ENCODE data around the gene OSER1.

The OSER1 gene

GRCh38 chr20:44219791-44220190 is 9.2 kb upstream of the OSER1 start:
- Histone ChIP-seq H4K20me1 (ENCODE audit: insufficient read depth) (no peaks in the 10 kb centered on the region), H3K9ac (no peak overlapping the region), H3K36me3 (ENCODE audit: insufficient read depth) (no peaks in the 10 kb centered on the region), H3K4me1 (ENCODE audit: low read depth, poor library complexity, severe bottlenecking) (peaks cover 6% of the 10 kb centered on the region), H2AFZ (ENCODE audit: low read depth) (no peak overlapping the region), H3K27me3 (ENCODE audit: insufficient read depth, low read depth) (no peaks in the 10 kb centered on the region), H3K4me2 (no peak overlapping the region), H3K4me3 (IDR thresholded peaks at IDR 0.05; ENCODE audit: insufficient read depth, low read depth, low read length) (no peak overlapping the region), H3K27ac (no peak overlapping the region), H3K79me2 (ENCODE audit: insufficient read depth, low read depth) (no peaks in the 10 kb centered on the region)
- no peak for TF ChIP-seq CTCF (conservative IDR thresholded peaks at IDR 0.05; ENCODE audit: low read depth, low read length)

GRCh38 chr20:44219170-44219730 is 8.7 kb upstream of the OSER1 start:
- Histone ChIP-seq H3K79me2 (ENCODE audit: insufficient read depth, low read depth) (no peaks in the 10 kb centered on the region), H2AFZ (ENCODE audit: low read depth) (no peak overlapping the region), H3K27me3 (ENCODE audit: insufficient read depth, low read depth) (no peaks in the 10 kb centered on the region), H3K4me3 (IDR thresholded peaks at IDR 0.05; ENCODE audit: insufficient read depth, low read depth, low read length) (no peak overlapping the region), H3K27ac (no peak overlapping the region), H3K9ac (no peak overlapping the region), H3K4me1 (ENCODE audit: low read depth, poor library complexity, severe bottlenecking) (peaks cover 6% of the 10 kb centered on the region), H3K4me2 (no peak overlapping the region), H4K20me1 (ENCODE audit: insufficient read depth) (no peaks in the 10 kb centered on the region), H3K36me3 (ENCODE audit: insufficient read depth) (no peaks in the 10 kb centered on the region)
- no peak for TF ChIP-seq CTCF (conservative IDR thresholded peaks at IDR 0.05; ENCODE audit: low read depth, low read length)

- no peaks in the 10 kb centered on the region for H3K36me3 ChIP-seq (ENCODE audit: insufficient read depth)
- no peak overlapping the region for H3K27ac ChIP-seq
- peaks cover 6% of the 10 kb centered on the region for H3K4me1 ChIP-seq (ENCODE audit: low read depth, poor library complexity, severe bottlenecking)
- no peak for TF ChIP-seq CTCF (conservative IDR thresholded peaks at IDR 0.05; ENCODE audit: low read depth, low read length)
- no peak overlapping the region for H2AFZ ChIP-seq (ENCODE audit: low read depth)
- H3K79me2 ChIP-seq (ENCODE audit: insufficient read depth, low read depth), result no peaks in the 10 kb centered on the region
- no peaks in the 10 kb centered on the region for H4K20me1 ChIP-seq (ENCODE audit: insufficient read depth)
- H3K4me2 ChIP-seq, result no peak overlapping the region
- H3K27me3 ChIP-seq (ENCODE audit: insufficient read depth, low read depth), result no peaks in the 10 kb centered on the region
- H3K9ac ChIP-seq, result no peak overlapping the region
- H3K4me3 ChIP-seq (IDR thresholded peaks at IDR 0.05; ENCODE audit: insufficient read depth, low read depth, low read length), result no peak overlapping the region
Measured at GRCh38 chr20:44218446-44218845, 7.9 kb upstream of the OSER1 start.

- Histone ChIP-seq H3K4me2 (no peak overlapping the region), H3K36me3 (ENCODE audit: insufficient read depth) (no peaks in the 10 kb centered on the region), H2AFZ (ENCODE audit: low read depth) (no peak overlapping the region), H3K27me3 (ENCODE audit: insufficient read depth, low read depth) (no peaks in the 10 kb centered on the region), H4K20me1 (ENCODE audit: insufficient read depth) (no peaks in the 10 kb centered on the region), H3K4me3 (IDR thresholded peaks at IDR 0.05; ENCODE audit: insufficient read depth, low read depth, low read length) (no peak overlapping the region), H3K79me2 (ENCODE audit: insufficient read depth, low read depth) (no peaks in the 10 kb centered on the region), H3K4me1 (ENCODE audit: low read depth, poor library complexity, severe bottlenecking) (peaks cover 10% of the 10 kb centered on the region), H3K27ac (no peak overlapping the region), H3K9ac (no peak overlapping the region)
- TF ChIP-seq CTCF (conservative IDR thresholded peaks at IDR 0.05; ENCODE audit: low read depth, low read length), result peak; percentile 94
Measured at GRCh38 chr20:44217342-44218092, 6.9 kb upstream of the OSER1 start.
